Pons (tissue), 1 donor: Measurements from ENCODE around the gene MAFG.

ENCODE experiments used
- DNase-seq: peaks from one replicate; pipeline ENCODE4 v3.0.0-alpha.2; 2016; ENCODE audit warnings: low spot score

Gene MAFG

GRCh38 chr17:81868674-81869220, 58.8 kb downstream of the MAFG start:
- DNase-seq, result no peak
